GDM1 (cell line): ENCODE measurements around the gene P2RX2.

Experiments used
- DNase-seq: peaks from one replicate; lab custom pipeline; 2025; lab: John Stamatoyannopoulos, UW

The P2RX2 gene

DNA sequence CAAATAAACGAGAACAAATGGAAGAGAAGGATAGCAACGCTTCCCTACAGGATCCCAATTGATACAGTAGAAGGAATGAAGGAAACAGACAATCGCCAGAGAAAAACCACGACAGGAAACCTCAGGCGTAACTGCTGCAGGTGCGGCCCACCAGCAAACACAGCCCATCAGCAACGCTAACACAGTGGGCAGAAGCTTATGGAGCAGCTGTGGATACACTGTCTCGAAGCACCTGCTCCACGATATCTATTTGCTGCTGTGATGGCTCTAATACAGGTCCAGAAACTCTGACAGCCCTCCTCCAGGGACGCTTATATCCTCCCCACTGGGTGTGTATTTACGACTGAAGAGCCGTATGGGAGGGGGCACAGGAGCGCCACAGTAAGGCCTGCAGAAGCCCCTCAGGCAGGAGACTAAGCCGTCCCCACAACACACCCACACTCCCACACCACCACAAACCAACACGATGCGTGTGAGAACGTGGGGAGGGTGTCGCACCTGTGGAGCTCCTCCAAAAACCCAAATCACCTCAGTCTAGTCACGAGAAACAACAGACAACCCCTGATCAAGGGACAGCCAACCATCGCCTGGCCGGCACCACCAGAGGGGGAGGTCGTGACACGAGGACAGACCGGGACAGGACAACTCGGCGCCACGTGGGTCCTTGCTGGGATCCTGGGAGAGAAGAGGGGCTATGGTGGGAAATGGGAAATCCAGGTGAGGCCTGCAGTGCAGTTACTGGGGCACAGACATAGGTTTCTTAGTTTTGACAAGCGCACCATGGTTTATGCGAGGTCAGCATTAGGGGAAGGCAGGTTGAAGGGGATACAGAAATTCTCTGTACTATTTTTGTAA is 44.6 kb downstream of the P2RX2 start:
- DNase-seq = peak; percentile 28

DNA sequence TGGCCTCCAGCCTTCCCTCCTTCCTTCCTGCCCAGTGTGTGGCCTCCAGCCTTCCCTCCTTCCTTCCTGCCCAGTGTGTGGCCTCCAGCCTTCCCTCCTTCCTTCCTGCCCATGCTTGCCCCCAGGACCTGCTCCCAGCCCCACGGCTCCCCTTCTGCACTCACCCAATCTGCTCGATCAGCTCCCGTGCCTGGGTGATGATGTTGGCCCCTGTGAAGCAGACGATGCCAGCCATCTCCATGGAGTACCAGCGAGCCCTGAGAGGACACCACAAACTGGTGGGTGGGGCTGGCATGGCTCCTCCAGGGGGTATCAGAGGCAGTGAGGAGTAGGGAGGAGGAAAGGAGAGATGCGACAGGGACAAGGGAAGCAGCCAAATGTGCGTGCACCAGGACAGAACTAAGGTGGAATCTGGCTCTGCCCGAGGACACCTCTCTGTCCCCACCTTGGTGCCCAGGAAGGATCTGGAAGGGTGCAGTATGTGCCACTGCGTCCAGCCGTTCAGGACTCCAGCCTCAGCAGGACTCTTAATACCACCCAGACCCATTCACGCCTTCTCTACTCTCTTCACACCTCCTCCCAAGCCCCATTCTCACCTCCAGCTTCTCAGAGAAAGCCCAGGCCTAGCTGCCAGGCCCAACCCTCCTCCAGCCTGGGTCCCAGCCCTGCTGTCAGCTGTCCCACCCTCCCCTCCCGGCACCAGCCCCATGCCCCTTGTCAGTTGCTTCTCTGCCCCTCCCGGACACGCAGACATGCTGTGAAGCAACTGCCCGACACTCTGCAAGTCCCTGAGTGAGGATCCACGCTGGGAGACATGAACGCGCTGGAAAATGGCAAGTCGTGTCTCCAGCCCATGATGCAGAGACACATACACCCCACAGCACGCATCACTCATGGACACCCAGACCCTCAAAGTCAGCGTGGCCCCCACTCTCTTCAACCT is 45.9 kb downstream of the P2RX2 start:
- DNase-seq = peak; percentile 20

DNA sequence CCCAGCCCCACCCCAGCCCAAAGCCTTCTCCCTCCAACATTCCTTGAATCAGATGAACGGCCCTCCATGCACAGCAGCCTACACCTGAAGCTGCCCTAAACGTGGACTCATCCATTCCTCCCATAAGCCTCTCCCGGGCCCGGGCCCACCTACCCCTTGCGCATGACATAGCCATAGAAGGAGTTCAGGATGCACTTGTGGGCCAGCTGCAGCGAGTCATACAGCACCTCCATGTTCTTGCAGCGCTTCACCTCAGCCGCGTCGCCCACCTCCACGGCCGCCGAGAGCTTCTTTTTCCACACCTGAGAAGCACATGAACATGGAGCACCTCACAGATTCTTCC is 46.5 kb downstream of the P2RX2 start:
- no peak for DNase-seq

DNA sequence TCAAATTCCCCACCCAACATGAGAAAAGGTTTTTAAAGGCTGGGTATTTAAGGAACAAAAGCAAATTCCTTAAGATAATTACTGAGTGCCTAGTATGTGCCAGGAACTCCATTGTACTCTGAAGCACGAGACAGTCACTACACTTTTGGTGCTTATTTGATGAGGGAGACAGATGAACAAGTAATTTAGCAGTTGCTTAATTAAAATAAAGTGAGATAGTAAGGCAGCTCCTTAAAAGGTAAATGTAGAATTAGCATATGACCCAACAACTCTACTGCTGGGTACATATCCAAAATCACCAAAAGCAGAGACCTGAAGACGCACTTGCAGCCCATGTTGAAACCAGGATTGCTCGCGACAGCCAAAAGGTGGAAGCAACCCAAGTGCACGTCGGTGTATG is 47.2 kb downstream of the P2RX2 start:
- no peak for DNase-seq

DNA sequence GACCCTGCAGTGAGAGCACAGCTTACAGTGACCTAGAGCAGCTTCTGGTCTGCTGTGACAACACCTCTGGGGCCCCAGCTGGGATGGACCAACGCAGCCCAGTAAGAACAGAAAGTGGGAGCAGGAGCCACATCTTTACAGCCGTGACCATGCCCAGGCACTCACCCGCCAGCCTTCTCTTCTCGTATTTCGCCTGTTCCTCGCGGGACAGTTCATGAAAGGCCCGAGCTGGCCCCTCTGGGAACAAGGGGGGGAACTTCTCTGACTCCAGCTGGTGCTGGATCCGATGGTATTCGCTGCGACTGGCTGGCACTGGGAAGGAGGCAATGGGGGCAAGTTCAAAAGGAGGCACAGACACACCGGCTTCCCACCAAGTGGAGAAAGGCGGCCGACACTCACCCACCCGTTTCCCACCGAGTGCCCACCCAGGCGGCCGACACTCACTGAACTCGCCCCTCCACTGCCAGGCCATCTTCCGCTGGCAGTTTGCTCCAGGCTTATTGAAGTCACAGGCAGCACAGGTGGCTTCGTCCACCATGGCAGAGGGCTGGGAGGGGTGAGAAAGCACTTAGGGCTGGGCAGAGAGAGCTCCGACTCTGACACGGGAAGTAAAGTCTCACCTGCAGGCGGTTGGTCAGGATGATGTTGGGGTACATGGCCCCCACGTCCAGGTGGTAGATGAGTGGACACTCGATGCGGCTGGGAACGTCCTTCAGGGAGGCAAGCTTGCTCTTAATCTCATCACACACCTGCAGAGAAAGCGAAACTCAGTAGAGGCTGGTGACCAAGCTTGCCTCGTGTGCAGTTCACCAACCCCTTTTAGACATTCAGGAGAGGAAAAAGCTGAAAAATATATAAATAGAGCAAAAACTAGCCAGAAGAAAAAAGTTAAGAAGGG is 49.9 kb downstream of the P2RX2 start:
- no peak for DNase-seq

DNA sequence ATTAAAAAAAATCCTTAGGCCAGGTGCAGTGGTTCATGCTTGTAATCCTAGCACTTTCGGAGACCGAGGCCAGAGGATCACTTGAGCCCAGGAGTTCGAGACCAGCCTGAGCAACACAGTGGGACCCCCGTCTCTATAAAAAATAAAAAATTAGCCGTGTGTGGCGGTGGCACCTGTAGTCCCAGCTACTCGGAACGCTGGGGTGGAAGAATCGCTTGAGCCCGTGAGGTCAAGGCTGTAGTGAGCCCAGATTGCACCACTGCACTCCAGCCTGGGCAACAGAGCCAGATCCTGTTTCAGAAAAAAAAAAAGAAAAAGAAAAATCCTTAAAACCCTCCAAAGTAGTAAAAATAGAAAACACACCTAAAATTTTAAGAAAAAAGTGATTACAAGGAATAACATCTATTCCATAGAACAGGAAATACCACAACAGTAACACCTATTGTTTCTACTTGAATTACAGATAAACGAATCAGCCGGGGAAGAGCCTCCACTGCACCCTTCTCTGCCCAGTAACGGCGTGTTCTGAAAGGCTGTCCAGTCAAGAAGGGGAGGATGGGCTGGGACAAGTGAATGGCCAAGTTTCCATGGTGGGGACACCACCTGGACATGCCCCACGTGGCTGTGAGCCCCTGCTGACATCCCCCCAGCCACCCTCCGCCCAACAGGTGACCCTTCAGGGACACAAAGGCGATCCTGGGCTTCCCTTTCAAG is 50.7 kb downstream of the P2RX2 start:
- no peak for DNase-seq
